SKM-1 (cell line): ENCODE measurements around the gene AP1M1.

Experiments used
- DNase-seq: peaks from one replicate; lab custom pipeline; 2025; ENCODE audit not compliant: unreplicated experiment; lab: John Stamatoyannopoulos, UW

Gene AP1M1

GRCh38 chr19:16207063-16207462 is 9.4 kb downstream of the AP1M1 start:
- DNase-seq, result no peak

GRCh38 chr19:16207490-16208025 is 9.8 kb downstream of the AP1M1 start:
- DNase-seq, result no peak

GRCh38 chr19:16208064-16208759 is 10.5 kb downstream of the AP1M1 start:
- DNase-seq, result no peak

GRCh38 chr19:16208847-16209665 is 11.3 kb downstream of the AP1M1 start:
- no peak for DNase-seq

GRCh38 chr19:16210168-16210567 is 12.5 kb downstream of the AP1M1 start:
- no peak for DNase-seq

- DNase-seq, result no peak
Measured at GRCh38 chr19:16213076-16213475, 15.4 kb downstream of the AP1M1 start.

GRCh38 chr19:16216744-16217670 is 19.3 kb downstream of the AP1M1 start:
- no peak for DNase-seq

- DNase-seq, result no peak
Measured at GRCh38 chr19:16217716-16218451, 20.2 kb downstream of the AP1M1 start.

- DNase-seq, result no peak
Measured at GRCh38 chr19:16218851-16219250, 21.1 kb downstream of the AP1M1 start.

GRCh38 chr19:16222806-16223205 is 25.1 kb downstream of the AP1M1 start:
- no peak for DNase-seq

GRCh38 chr19:16223746-16224145 is 26.0 kb downstream of the AP1M1 start:
- no peak for DNase-seq

- no peak for DNase-seq
Measured at GRCh38 chr19:16224293-16225045, 26.8 kb downstream of the AP1M1 start.

- DNase-seq, result no peak
Measured at GRCh38 chr19:16225279-16226183, 27.8 kb downstream of the AP1M1 start.

- DNase-seq, result no peak
Measured at GRCh38 chr19:16226184-16226591, 28.5 kb downstream of the AP1M1 start.

GRCh38 chr19:16226878-16227836 is 29.4 kb downstream of the AP1M1 start:
- no peak for DNase-seq

GRCh38 chr19:16227837-16228636 is 30.3 kb downstream of the AP1M1 start:
- no peak for DNase-seq
